Immature natural killer cell (primary cell): ENCODE measurements around the gene E2F8. TPM values are rescaled to one million over a fixed set of nuclear protein-coding genes. Genes with fewer than 3 reads are reported as not detected.

ENCODE experiments used
- DNase-seq, 3 donors: peaks; one replicate each; pipeline ENCODE4 v3.0.0; 2022; ENCODE audit warnings: mixed read lengths in 1 of 3
- H3K27ac Mint-ChIP-seq, 6 donors: one replicate each; pipeline ENCODE4 v1.8.0; 2020; ENCODE audit warnings: mixed read lengths in 6 of 6, mild to moderate bottlenecking in 5 of 6, inconsistent platforms in 4 of 6, moderate library complexity in 3 of 6
- H3K27me3 Mint-ChIP-seq, 3 donors: one replicate each; pipeline ENCODE4 v1.8.0; 2020 to 2021; ENCODE audit warnings: low read depth in 3 of 3, mild to moderate bottlenecking in 3 of 3, mixed read lengths in 3 of 3, moderate library complexity in 3 of 3, inconsistent platforms in 1 of 3
- H3K36me3 Mint-ChIP-seq, 3 donors: one replicate each; pipeline ENCODE4 v1.8.0; 2020; ENCODE audit warnings: mixed read lengths in 3 of 3, inconsistent platforms in 2 of 3, mild to moderate bottlenecking in 2 of 3
- H3K4me1 Mint-ChIP-seq, 2 donors: one replicate each; pipeline ENCODE4 v1.8.0; 2020; ENCODE audit warnings: inconsistent platforms in 2 of 2, mild to moderate bottlenecking in 2 of 2, mixed read lengths in 2 of 2, moderate library complexity in 1 of 2
- H3K4me3 Mint-ChIP-seq, 5 donors: one replicate each; pipeline ENCODE4 v1.8.0; 2020; ENCODE audit warnings: mild to moderate bottlenecking in 5 of 5, mixed read lengths in 5 of 5, inconsistent platforms in 3 of 5, moderate library complexity in 3 of 5
- H3K9me3 Mint-ChIP-seq, 6 donors: one replicate each; pipeline ENCODE4 v1.8.0; 2020; ENCODE audit warnings: mild to moderate bottlenecking in 6 of 6, mixed read lengths in 6 of 6, inconsistent platforms in 4 of 6, moderate library complexity in 3 of 6
- polyA plus RNA-seq, 3 donors: library from polyadenylated mRNA; unstranded; fragments of 300-500 nt; fragmentation: Illumina TruSeq; gene quantifications; one replicate each; pipeline ENCODE4 v1.2.3, GENCODE V29; 2021

Gene E2F8
- polyA plus RNA-seq, 3 donors from 2014 or later: 0.17 TPM; not detected in 2

DNA sequence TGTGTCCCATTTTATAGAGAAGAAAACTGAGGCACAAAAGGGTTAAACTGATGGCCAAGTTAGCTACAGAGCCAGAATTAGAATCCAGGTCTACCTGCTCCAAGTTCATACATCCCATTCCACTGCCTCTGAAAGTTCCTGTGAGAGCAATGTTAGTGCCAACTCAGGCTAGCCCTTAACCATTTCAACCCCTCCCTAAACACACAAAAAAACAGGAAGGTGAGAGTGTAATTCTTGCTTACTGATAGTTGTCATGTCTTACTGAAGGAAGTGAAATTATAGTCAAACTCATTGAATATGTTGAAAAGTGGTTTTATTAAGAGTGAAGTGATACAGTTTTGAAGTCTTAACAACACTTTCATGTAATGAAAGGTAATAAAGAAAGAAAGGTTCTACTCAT lies 2.9 kb upstream of the E2F8 start:
- Mint-ChIP-seq H3K4me1 (peaks cover 13 to 19% of the 10 kb centered on the region in 2 donors), H3K4me3 (no peak overlapping the region), H3K27ac (no peak overlapping the region), H3K27me3 (peaks cover 3 to 34% (median 9%) of the 10 kb centered on the region in 3 donors), H3K9me3 (peaks cover 0 to 2% (median 0%) of the 10 kb centered on the region in 6 donors), H3K36me3 (no peaks in the 10 kb centered on the region)
- DNase-seq: no peak

DNA sequence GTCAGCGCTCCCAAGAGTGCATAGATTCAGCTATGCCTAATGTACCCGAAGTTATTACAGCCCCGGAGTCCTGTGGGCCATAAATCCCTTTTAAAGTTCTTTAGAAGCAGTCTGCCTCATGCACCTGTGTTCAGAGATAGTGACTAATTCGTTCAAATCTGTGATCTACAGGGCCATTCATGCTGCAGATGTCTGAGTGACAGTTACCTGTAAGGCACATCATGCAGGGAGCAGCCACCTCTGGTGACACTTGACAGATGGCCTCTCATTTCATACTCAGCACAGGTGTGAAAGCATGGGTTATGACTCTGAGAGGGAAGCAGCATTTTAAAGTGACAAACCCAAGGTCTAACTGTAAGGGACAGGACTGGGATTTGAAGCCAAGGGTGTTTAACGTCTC lies 2.4 kb upstream of the E2F8 start:
- H3K36me3 Mint-ChIP-seq: no peaks in the 10 kb centered on the region
- H3K4me1 Mint-ChIP-seq: peaks cover 13 to 19% of the 10 kb centered on the region in 2 donors
- peaks cover 0 to 2% (median 0%) of the 10 kb centered on the region in 6 donors for H3K9me3 Mint-ChIP-seq
- no peak overlapping the region for H3K27ac Mint-ChIP-seq
- H3K4me3 Mint-ChIP-seq: peak overlapping the region in 4 of 5 donors; percentile 15 to 81 (median 54)
- no peak for DNase-seq
- H3K27me3 Mint-ChIP-seq: peaks cover 3 to 34% (median 9%) of the 10 kb centered on the region in 3 donors

DNA sequence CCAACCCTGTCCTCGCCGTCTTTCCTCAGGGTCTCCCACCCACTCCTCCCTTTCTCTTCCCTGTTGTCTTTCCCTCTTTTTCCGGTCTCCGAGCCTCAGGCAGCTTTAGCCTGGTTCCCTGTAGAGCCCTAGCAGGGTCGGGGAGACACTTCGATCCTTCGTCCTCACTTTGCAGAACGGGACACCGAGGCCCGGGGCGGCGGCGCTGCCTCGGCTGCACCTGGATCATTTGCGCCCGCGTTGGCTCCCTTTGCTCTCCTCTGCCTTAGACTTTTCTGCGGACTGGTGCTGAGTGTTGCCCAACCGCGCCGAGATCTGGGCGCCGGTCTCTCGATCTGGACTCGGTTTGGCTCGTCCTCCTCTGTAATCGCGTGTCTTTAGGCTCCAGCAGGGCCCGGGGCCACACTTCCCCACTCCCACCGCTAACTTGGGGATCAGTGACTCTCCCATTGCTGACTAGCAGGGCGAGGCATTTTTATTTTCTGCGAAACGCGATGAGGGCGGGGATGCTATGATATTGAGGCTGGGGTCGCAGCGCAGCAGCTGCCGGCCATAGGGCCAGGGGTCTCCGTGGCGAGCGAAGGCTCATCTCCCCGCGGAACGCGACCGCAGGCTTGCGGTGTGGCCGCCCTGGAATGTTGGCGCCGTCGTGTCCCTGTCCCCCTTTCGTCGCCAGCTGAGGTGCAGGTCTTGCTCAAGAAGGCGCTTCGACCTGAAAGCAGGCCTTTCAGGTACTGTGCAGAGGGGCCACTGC lies 1.6 kb upstream of the E2F8 start:
- Mint-ChIP-seq H3K4me1 (peaks cover 13 to 19% of the 10 kb centered on the region in 2 donors), H3K9me3 (peaks cover 0 to 2% (median 0%) of the 10 kb centered on the region in 6 donors), H3K27ac (peak overlapping the region in 1 of 6 donors; percentile 70), H3K36me3 (no peaks in the 10 kb centered on the region), H3K27me3 (peaks cover 3 to 34% (median 6%) of the 10 kb centered on the region in 3 donors), H3K4me3 (peak overlapping the region; percentile 75 to 86 (median 81))
- DNase-seq: peak in 1 of 3 donors; percentile 1

DNA sequence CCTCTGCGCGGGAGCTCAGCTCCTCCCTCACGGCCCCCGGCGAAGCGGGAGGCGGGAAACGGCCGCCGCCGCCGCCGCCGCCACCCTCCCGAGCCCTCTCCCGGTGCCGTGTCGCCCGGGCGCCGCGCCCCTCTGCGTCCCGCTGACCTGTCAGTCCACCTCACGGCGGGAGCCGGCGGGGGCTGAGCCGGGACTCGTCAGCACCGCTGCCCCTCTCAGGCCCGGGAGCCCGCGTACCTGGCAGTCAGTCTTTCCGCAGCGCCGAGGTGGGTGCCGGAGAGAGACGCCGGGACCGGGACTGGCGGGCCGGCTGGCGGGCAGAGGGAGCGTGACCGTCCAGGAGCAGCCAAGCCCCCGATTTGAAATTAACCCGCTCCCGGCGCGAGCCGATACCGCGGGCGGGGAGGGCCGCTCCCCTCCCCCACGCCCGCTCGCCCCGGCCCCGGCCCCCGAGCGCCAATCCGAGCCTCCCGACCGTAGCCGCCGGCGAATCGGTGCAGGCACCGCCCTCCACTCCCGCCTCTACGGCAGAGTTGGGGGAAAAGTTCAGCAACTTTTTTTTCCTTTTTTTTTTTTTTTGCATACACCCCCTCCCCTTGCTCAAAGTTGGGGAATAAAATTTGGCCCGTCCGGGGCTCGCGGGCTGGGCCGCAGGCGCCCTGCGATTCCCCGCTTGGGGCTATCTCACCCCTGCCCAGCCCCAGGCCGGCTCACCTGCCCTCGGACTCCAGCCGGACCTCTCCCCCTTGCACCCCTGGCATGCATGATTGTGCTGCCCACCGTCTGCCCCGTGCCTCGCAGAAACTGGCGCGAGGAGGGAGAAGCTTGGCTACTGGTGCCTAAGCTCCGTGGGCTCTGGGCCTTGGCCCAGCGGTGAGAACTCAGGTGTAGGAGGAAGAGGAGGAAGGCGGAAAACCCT lies 774 bp upstream of the E2F8 start:
- Mint-ChIP-seq H3K36me3 (no peaks in the 10 kb centered on the region), H3K4me3 (peak overlapping the region; percentile 75 to 92 (median 89)), H3K4me1 (peaks cover 13 to 19% of the 10 kb centered on the region in 2 donors), H3K27me3 (peaks cover 3 to 30% (median 6%) of the 10 kb centered on the region in 3 donors), H3K9me3 (no peaks in the 10 kb centered on the region), H3K27ac (no peak overlapping the region)
- no peak for DNase-seq

DNA sequence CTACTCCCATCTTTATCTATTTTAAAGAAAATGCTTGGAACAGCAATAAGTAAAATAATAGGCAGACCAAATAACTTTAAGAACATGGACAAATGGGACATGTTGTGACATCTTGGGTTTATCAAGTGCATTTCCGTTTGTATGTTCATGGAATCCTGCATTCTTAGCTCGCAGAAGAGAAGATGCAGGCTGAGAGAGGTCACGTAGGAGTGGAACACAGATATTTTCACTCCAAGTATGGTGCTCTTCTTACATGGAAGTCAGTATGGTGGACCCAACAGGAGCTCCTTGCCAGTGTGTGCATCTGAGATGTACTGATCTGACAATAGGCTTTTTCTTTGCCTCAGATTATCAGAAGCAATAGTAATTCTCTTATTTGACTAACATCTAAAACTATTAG lies 1.7 kb downstream of the E2F8 start:
- no peaks in the 10 kb centered on the region for H3K36me3 Mint-ChIP-seq
- DNase-seq: no peak
- peaks cover 3 to 28% (median 6%) of the 10 kb centered on the region in 3 donors for H3K27me3 Mint-ChIP-seq
- H3K9me3 Mint-ChIP-seq: no peaks in the 10 kb centered on the region
- no peak overlapping the region for H3K27ac Mint-ChIP-seq
- H3K4me1 Mint-ChIP-seq: peaks cover 13 to 19% of the 10 kb centered on the region in 2 donors
- peak overlapping the region in 4 of 5 donors; percentile 20 to 54 (median 45) for H3K4me3 Mint-ChIP-seq

DNA sequence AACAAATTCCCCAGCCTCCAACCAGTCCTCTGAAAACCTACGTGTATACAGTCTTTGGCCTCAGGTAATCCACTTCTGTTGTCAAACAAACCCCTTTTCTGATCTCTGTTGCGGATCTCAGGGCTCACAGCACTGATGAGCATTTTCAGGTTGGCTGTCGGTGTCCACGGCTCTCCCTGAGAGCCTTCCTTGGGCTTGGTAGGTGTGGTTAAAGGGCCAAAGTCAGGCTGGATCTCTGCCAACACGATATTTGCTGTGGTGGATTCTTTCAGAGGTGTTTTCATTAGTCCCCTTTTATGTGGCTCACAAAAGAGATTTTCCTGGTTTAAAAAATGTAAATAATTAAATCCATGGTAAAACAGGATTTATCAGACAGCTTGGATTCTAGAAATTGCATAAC lies 2.9 kb downstream of the E2F8 start:
- no peak overlapping the region for H3K27ac Mint-ChIP-seq

DNA sequence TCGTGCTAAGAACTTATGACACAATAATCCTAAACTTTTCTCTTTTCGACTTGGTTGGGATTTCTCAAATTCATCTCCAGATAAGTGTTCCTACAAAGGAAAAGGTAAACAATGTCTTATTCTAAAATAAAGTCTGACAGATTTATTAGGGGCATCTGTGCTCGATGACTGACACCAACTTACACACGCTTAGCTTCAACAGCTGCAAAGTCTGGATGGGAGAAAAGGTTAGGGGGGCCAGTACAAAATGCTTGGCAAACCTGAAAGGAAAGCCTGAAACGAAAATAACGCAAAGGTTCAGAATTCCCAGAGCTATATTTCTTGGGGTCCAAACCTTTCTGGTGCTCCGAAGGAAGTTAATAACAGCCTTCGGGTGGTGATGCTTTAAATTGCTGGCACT lies 3.4 kb downstream of the E2F8 start:
- H3K4me3 Mint-ChIP-seq: no peak overlapping the region
- H3K27me3 Mint-ChIP-seq: peaks cover 3 to 15% (median 6%) of the 10 kb centered on the region in 3 donors
- H3K4me1 Mint-ChIP-seq: peaks cover 12 to 17% of the 10 kb centered on the region in 2 donors
- DNase-seq: no peak
- H3K9me3 Mint-ChIP-seq: no peaks in the 10 kb centered on the region
- no peaks in the 10 kb centered on the region for H3K36me3 Mint-ChIP-seq
- no peak overlapping the region for H3K27ac Mint-ChIP-seq

More for the DNA sequence above, 2.9 kb downstream of the E2F8 start:
- peaks cover 13 to 19% of the 10 kb centered on the region in 2 donors for H3K4me1 Mint-ChIP-seq
- no peaks in the 10 kb centered on the region for H3K9me3 Mint-ChIP-seq
- H3K4me3 Mint-ChIP-seq: no peak overlapping the region
- DNase-seq: no peak
- peaks cover 3 to 18% (median 6%) of the 10 kb centered on the region in 3 donors for H3K27me3 Mint-ChIP-seq
- no peaks in the 10 kb centered on the region for H3K36me3 Mint-ChIP-seq

DNA sequence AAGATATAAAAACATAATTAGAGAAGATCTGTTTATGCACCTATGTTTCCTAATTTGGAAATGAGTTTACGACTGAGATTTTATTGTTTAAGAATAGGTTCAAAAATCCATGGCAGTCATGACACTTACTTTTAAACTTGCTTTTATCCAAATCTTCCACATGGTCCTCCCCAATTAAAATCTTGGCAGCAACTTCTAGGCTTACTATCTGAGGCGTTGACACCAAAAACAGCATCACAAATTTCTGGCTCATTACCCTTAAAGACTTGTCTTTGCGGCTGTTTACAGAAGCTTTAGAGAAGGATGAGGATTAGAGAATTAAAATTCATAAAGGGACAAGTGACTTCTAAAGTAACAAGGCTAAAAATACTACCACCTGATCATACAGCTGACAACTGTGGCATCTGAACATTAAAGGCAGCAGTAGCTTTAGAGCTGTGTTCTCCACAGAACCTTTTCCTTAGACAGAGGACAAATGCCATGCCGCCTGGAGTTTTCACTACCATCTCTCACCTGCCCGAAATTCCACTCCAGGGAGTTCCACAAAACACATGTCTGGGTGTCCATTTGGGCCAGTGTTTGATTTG lies 6.4 kb downstream of the E2F8 start:
- no peak overlapping the region for H3K4me3 Mint-ChIP-seq
- peaks cover 0 to 3% (median 0%) of the 10 kb centered on the region in 3 donors for H3K36me3 Mint-ChIP-seq
- no peak for DNase-seq

DNA sequence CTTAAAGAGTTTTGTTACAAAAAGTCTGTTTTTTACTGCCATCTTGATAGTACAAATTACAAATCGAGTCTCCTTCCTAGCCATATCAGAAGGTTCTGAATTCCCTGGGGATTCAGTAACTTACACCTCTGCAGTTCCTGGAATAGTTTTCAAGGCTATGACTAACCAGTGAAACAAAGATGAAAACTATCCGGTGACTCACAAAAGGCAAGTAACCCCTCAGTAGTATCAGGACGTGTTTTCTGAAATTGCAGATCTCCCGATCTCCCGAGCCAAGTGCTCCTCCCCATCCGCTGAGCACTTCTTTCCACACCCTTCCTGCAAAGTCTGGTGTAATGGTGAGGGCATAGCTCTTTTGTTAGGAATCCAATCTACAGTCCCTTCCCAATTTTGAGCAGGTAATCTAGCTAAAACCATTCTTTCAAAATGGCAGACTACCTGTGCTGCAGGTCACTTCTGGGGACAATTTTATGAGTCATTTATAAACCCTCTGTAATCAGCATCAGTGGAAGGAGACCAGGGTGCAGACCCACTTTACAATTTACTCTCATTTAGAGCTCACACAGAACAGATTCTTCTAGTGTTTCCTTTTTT lies 7.7 kb downstream of the E2F8 start:
- no peak overlapping the region for H3K4me3 Mint-ChIP-seq
- H3K27me3 Mint-ChIP-seq: peaks cover 0 to 3% (median 0%) of the 10 kb centered on the region in 3 donors
- no peak for DNase-seq
- no peaks in the 10 kb centered on the region for H3K9me3 Mint-ChIP-seq
- no peaks in the 10 kb centered on the region for H3K4me1 Mint-ChIP-seq
- H3K27ac Mint-ChIP-seq: no peak overlapping the region
- H3K36me3 Mint-ChIP-seq: peaks cover 0 to 3% (median 0%) of the 10 kb centered on the region in 3 donors

More for the DNA sequence above, 6.4 kb downstream of the E2F8 start:
- H3K27ac Mint-ChIP-seq: no peak overlapping the region
- H3K9me3 Mint-ChIP-seq: no peaks in the 10 kb centered on the region
- H3K4me1 Mint-ChIP-seq: no peaks in the 10 kb centered on the region
- peaks cover 0 to 3% (median 0%) of the 10 kb centered on the region in 3 donors for H3K27me3 Mint-ChIP-seq

DNA sequence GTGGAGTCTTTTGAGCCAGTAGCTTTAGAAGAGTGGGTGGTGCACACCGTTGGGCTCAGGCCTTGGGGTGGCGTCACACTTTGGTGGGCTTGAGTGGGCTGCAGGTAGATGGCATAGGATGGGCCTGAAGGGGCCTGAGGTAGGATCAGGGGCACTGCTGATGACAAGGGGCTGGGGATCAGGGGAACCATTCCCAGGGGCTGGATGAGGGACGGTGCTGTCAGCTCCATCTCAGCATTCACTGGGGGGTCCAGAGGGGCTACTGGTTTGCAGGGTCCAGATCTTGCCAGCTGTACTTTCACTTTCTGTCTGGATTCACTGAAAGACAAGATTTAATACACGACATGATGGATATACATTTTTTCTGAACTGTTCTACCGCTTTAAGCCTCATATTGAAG lies 11.1 kb downstream of the E2F8 start:
- no peak for DNase-seq
- Mint-ChIP-seq H3K36me3 (peaks cover 0 to 6% (median 3%) of the 10 kb centered on the region in 3 donors), H3K27ac (peak overlapping the region in 1 of 6 donors; percentile 47), H3K4me3 (no peak overlapping the region), H3K27me3 (peaks cover 0 to 3% (median 0%) of the 10 kb centered on the region in 3 donors), H3K4me1 (no peaks in the 10 kb centered on the region), H3K9me3 (no peaks in the 10 kb centered on the region)

DNA sequence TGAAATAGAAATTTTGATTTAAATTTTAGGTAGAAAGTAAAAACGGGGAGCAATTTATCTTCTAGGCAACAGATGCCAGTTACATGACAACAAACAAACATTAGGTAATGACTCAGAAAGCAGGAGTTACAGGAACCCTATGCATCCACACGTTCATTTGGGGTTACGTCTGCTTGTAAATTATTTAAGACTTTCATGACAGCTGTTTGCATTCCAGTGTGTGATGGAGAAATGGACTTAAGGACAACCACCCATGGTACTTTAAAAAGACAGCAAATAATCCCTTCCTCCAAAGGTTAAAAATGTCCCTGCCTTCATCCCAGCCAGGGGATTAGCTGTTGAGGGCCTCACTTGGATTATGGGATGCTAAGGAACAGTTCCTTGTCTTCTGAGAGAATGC lies 11.8 kb downstream of the E2F8 start:
- Mint-ChIP-seq H3K27me3 (peaks cover 0 to 3% (median 0%) of the 10 kb centered on the region in 3 donors), H3K36me3 (peaks cover 0 to 7% (median 6%) of the 10 kb centered on the region in 3 donors), H3K4me3 (no peak overlapping the region), H3K4me1 (no peaks in the 10 kb centered on the region), H3K27ac (no peak overlapping the region), H3K9me3 (no peaks in the 10 kb centered on the region)
- DNase-seq: no peak

DNA sequence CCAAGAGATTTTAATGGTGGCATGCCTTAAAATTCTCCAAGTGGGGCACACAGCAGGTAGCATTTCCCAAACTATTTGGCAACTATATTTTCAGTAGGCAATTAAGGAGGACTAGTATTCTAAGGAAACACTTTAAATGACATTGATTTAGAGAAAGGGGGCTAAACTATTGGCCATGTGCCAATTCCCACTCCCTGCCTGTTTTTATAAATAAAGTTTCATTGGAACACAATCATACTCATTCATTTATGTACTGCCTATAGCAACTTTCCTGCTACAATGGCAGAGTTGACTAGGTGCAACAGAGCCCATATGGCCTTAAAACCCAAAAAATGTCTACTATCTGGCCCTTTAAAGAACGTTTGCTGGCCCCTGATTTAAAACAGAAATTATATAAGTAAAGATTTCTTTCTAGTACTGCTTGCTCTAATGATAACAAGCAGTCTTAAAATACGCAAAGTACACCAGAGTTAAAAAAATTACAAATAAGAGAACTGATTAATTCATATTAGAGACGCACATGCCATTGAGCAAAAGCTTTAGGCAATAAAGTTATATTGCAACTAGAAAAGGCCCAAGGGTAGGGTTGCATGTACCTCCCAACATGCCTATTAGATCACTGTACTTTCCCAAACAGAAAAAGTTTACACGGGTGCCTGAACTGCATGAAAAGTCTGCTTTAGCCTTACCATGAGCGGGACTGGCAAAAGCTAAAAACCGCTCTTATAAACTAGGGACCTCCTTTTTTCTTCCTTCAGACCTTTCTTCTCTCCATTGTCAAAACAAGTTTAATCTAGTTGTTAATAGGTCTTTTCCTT lies 14.2 kb downstream of the E2F8 start:
- Mint-ChIP-seq H3K4me3 (no peak overlapping the region), H3K36me3 (peaks cover 0 to 8% (median 7%) of the 10 kb centered on the region in 3 donors), H3K4me1 (no peaks in the 10 kb centered on the region), H3K27ac (no peak overlapping the region), H3K27me3 (peaks cover 0 to 2% (median 0%) of the 10 kb centered on the region in 3 donors), H3K9me3 (no peaks in the 10 kb centered on the region)
- no peak for DNase-seq
